HG02973 (cell line): ENCODE measurements around the gene PGP.

Source experiments
- ATAC-seq: cut with Tn5 transposase; IDR thresholded peaks from one replicate; pipeline ENCODE4 v1.9.1; 2021; ENCODE audit warnings: moderate library complexity; ENCODE audit not compliant: unreplicated experiment

PGP gene

DNA sequence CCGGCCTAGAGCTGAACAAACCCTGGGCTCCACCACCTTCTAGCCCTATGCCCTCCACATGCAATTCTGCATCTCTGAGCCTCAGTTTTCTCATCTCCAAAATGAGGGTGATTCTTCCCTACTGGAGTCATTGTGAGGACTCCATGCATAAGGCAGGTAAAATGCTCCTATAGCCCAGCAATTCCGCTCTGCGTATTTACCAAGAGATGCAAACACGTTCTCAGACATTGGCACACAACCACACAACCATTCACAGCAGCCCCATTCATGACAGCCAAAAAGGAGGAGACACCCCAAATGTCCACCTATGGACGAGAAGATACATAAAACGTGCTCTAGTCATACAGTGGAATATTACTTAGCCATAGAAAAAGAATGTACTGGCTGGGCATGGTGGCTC, 14.3 kb downstream of the PGP start:
- ATAC-seq = no peak

DNA sequence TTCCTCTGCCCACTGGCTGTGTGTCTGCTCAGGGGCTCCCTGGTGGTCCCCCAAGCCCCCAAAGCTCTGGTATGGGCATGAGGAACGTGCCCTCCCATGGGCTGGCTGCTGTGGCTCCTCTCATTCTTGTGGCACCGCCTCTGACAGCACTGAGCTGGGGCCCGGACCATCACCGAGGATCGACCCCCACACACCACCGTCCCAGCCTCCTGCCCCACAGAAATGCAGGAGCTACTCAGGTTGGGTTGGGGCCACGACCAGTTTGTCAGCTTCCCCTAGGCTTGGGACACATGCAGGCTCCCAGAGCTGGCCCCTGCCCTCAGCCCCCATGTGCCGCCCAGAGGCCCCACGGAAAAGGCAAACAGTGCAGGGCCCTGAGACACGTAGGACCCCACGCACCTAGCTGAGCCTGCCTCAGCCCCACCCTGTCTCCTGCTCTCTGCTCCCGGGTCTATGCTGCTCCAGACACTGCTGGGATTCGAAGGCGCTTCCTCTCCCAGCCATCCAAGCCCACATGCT, 15.0 kb downstream of the PGP start:
- ATAC-seq = no peak

DNA sequence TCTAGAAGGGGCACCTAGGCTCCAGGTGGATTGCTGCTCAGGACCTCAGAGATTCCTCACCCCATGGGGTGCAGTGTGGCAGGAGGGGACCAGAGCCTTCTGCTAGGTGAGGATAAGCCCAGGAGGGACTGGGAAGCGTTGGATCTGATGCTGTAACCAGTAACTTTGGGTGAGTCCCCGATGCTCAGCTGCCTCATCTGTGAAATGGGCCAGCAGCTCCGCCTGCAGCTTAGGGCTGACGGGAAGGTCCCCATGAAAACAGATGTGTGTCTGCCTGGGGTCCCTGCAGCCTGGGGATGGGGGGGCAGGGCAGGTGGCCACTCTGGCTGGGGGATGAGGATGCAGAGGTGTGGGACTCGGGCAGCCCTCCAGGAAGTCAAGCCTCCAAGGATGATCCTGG, 15.5 kb downstream of the PGP start:
- ATAC-seq = no peak

DNA sequence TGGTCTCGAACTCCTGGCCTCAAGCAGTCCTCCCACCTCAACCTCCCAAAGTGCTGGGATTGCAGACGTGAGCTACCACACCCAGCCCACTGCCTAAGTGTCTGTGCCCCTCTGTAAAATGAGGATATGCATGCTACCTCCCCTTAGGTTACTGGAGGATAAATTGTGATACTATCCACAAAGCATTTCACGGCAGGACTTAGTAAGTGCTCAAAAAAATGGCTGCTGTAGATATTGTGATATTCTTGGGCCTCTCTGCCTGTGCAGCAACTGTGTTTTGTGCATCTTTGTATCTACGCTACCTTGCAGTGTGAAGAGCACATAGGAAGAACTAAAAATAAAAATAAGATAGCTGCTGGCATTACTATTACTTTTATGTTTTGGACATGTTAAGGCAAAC, 16.4 kb downstream of the PGP start:
- ATAC-seq = no peak

DNA sequence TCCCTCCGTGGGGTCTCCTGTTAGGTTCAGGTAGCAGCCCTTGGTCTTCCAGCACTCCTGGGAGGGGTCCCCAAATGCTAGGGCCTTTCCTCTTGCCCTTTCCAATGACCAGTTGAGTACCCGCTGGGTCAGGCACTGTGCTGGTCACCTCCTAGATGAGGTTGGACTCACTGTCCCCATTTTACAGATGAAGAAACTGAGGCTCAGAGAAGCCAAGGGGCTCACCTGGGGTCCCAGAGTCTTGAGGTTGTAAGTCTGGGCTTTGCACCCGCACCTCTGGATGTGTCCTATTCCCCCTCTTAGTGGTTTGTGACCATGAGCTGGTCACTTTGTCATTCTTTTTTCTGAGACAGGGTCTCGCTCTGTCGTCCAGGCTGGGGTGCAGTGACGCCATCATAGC, 16.9 kb downstream of the PGP start:
- no peak for ATAC-seq

DNA sequence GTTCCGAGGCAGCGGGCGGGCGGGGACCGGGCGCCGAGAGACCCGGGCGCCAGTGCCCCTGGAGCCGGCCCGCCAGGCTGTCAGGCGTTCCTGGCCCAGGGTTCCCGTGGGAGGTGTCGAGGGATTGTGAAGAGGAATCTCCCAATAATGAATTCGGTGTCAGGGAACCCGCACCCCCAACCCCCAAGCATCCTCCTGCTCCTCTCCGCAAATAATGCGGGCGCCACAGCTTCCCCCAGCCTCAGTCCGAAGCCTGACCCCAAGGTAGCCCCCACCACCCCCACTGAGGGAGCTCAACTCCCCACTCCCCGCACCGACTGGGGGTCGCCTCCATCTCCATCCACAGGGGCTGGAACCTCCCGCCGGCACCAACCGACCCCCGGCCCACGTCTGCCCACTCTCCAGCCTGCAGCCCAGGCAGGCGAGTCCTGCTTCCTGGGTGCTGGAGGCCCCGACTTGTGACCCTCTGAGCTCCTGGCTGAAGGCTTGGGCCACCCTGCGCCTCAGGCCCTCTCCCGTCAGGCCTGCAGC, 17.6 kb downstream of the PGP start:
- no peak for ATAC-seq

DNA sequence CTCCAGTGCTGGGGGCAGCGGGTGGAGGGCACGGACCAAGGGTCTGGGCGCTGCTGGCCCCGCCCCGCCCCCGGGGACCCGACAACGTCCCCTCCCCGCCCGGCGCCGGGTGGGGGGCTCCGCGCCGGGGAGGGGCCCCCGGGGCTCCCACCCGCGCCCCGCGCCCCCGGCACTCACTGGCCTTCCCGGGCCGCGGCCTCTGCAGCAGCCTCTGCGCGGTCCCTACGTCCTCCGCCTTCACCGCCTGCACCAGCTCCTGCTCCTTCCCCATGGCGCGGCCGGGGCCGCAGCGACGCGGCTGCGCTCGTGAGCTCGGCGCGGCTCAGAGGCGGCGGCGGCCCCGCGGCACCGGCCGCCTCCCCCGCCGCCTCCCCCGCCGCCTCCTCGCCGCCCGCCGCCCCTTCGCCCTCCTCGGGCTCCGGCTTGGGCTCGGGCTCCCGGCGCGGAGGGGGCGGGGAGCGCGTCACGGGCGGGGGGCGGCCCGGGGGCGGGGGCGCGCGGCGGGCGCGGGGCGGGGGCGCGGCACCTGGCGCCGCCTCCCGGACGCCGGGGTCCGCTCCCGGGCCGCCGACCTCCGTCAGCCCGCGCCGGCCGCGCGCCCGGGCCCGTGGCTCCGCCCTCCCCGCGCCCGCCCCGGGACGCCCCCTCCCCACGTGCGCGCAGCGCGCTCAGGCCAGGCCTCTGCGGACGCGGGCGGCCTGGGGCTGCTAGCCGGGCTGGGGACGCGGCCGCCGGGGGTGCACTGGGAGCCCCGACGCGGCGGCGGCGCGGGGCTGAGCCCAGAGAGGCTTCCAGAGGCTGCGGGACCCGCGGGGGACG, 18.3 kb downstream of the PGP start, which contains the start of gene CASKIN1:
CASKIN1 (minus strand) TSS at position 444 of the 819 bp plus-strand sequence; CDS start at position 271, 173 bp downstream.
- no peak for ATAC-seq

DNA sequence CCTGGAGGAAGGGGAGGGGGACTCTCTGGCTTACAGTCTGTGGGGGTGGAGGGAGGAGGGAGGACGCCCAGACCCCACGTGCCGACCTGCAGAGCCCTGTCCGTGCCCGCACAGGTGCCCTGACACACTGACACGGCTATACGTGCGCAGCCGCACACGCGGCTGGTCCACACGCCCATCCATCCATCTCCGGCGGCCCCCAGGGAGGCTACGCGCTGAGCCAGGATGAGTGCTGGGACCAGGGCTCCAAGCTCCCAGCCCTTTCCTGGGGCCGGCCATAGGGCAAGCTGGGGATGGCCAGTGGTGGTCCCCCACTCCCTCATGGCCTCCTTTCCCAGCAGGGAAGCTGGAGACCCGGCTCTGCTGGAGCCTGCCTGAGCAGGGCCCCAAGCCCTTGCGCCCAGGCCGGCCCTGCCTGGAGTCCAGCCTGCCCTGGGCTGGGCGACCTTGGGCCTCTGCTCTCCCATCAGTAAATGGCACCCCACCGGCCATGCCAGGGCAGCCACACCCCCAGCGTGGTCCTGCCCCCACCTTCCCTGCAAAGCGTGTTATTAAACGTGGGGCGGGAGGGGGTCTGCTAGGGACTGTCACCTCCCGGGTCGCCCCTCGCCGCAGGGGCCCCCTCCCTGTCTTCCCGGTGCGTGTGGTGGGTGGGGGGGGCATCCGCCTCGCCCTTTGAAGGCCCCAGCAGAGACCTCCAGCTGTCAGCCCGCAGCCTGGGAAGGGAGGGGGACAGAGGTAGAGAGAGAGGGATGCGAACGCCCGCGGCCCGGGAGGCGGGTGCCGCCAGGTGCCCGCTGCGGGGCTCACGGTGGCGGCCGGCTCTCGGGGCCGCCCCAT, 19.1 kb downstream of the PGP start:
- ATAC-seq = no peak

DNA sequence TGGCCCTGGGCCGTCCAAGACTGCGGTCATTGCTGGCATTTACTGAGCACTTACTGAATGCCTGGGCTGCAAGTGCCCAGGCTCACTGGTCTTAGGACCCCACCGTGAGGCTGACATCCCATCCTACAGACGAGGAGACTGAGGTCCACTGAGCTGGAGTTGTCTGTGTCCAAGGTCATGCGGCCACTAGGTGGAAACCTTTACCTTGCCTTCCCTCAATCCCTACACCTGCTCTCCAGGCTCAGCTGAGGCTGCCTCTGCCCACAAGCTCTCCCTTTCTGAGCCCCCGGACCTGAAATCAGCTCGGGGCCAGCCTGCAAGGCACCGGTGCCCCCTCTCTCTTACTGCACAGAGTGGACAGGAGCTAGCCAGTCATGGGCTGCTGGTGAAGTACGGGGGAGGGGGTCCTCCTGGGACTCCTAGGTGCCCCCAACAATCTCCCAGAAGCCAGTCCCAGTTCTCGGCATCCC, 19.8 kb downstream of the PGP start:
- no peak for ATAC-seq

DNA sequence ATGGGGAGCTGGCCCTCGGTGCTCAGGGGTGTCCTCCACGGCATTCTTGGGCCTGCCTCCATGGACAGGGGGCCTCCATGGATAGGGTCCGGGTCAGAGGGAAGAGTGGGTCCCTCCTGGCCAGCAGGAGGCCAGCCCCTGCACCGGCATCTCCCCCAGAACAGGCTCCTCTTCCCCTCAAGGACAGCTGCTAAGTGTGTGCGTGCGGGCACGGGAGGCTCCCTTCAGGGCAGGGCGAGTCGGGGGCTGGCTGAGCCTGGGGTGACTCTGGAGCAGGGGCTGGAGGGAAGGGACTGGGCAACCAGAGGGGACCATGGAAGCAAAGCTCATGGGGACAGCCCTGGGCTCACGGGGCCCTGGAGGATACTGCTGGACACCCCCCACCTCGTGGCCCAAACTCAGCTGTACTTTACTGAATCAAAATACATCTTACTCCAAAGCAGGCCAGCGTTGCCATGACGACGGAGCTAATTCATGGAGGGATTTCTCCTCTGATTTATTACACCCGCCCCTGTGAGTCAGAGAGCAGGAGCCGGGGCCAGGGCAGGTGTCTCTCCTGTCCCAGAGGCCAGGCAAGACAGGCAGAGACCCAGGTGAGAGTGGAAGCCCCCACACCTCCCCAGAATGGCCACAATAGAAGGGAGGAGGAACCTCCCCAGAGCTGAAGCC, 20.3 kb downstream of the PGP start:
- no peak for ATAC-seq

DNA sequence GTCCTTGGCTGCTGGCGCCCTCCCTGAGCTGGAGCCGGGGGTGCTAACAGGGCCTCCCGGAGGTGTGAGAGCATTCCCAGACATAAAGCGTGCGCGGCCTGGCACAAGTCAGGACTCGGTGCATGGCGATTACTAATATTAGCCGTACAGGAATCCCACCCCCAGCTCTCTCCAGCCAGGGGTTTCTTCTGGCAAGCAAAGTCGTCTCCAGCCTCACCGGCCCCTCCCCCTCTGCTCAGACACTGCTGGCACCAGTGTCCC, 23.3 kb downstream of the PGP start:
- no peak for ATAC-seq

DNA sequence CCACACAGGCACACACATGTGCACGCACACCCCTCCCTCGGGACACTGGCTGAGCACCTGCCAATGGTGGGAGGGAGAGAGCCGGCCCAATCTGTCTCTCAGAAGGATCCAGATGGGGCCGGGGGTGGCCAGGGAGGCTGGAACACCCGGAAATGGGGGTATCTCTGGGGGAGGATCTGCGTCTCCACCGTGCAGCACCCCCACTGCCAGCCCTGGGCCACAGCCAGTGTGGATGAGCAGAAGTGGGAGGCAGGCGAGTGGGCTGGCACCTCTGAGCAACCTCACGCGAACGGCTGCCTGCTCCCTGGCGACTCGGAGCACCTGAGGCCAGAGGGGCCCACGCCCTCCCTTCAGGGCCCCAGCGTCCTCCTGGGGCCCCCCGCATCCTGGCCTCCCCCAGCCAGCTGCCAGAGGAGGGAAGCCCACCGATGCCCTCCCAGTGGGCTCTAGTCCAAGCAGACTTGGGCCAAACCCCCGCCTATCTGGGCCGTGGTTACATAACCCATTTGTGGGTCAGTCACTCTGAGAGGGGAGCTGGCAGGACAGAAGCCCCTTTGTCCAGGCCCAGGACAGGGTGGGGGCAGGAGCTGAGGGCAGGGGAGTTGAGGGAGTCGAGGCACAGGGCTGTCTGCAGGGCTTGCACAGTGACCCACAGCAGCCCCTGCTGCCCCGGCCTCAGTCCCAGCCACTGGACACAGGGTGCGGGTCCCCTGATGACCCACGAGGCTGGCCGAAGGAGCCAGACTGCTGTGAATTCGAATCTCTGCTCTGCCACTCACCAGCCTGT, 23.8 kb downstream of the PGP start:
- ATAC-seq = no peak

DNA sequence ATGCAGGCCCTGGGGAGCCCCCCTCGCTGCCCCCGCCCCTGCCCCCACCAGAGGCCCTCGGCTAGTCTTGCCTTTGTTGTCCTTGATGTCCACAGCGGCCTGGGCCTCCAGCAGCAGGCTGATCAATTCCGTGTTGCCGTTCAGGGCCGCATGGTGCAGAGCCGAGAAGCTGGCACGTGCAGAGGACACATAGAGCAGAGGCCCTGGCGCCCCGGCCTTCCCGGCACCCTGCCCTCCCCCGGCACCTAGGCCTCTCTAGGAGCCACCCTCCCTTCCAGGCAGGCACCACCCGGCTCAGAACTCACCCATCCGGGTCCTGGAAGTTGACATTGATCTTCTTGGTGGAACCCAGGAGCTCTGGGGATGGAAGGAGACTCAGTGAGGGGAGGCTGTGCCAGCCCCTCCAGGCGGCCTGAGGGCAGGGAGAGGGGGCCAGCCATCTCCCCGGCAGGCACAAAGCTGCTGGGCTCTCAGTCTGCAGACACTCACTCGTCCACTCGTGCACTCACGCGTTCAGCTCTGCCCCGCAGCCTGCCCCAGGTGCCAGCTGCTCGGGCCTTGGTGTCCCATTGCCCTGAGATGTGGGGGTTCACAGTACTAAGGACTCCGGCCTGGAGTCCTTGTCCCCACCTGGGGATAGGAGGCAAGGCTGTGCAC, 24.5 kb downstream of the PGP start:
- no peak for ATAC-seq

DNA sequence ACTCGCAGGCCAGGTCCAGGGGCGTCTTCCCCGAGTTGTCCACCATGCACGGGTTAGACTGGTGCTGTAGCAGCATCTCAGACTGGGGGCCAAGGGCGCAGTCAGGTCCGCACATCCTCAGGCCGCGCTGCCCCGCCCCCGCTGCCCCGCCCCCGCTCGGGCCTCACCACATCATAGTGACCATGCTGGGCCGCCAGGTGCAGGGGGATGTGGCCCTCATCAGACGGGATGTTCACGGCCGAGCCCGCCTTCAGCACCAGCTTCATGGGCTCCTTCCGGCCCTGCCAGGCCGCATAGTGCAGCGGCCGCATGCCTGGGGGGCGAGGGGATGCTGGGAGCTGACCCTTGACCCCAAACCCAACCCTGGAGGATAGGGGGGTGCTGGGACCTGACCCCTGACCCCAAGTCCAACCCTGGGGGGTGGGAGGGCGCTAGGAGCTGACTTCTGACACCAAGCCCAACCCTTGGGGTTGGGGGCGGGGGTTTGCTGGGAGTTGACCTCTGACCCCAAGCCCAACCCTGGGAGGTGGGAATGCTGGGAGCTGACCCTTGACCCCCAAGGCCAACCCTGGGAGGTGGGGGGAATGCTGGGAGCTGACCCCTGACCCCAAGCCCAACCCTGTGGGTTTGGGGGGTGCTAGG, 25.3 kb downstream of the PGP start:
- ATAC-seq = no peak

DNA sequence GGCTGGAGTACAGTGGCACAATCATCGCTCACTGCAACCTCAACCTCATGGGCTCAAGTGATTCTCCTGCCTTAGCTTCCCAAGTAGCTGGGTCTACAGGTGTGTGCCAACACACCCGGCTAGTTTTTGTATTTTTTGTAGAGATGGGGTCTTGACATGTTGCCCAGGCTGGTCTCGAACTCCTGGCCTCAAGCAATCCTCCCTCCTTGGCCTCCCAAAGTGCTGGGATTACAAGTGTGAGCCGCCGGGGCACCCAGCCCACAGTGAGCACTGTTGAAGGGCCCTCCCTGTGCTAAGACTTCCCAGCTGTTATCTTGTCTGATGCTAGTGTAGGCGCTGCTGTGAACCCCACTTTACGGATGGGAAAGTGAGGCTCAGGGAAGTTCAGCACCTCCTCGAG, 26.2 kb downstream of the PGP start:
- no peak for ATAC-seq

DNA sequence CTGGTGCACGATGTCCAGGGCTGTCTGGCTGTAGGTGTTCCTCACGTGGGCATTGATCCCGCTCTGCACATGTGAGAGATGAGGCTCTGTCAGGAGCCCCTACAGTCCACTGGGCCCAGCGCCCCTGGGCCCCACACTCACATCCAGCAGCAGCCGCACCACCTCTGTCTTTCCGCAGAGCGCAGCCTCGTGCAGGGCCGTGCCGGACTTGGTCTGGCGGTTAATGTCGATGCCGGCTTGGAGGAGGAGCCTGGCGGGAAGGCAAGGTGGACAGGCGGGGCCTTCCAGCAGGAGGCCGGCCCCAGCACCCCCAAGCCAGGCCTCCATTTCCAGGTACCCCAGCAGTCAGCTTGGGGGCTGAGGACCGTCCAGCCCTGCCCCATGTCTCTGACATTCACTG, 27.4 kb downstream of the PGP start:
- ATAC-seq = no peak

DNA sequence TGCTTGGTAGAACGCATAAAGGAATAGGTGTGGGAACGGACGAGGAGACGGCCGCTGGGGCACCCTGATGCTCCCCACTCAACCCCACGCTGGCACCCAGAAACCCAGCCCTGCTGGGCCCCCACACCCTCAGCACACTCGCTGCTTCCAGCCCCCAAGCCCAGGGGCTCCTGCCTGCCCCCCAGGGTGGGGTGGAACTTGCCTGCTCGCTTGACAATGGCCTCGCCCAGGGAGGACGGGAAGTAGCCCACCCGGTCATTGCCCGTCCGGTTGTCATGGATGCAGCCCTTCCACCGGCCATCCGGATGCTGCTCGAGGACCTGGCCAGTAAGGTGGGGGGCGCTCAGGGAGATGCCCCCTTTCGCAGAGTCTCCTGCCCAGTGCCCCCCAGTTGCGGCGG, 28.1 kb downstream of the PGP start:
- ATAC-seq = no peak

DNA sequence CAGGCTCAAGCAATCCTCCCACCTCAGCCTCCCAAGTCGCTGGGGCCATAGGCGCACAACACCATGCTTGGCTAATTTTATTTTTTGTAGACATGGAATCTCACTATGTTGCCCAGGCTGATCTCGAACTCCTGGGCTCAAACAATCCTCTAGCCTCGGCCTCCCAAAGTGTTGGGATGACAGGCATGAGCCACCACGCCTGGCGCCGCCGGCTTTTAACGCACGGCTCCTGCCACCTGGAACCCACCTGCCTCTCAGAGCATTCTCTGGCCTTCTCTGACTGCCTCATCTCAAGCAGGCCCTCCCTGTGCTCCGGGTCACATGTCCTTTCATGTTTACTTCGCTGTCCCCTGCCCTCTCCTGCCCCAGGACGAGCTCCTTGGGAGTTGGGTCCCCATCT, 28.6 kb downstream of the PGP start:
- ATAC-seq = no peak

DNA sequence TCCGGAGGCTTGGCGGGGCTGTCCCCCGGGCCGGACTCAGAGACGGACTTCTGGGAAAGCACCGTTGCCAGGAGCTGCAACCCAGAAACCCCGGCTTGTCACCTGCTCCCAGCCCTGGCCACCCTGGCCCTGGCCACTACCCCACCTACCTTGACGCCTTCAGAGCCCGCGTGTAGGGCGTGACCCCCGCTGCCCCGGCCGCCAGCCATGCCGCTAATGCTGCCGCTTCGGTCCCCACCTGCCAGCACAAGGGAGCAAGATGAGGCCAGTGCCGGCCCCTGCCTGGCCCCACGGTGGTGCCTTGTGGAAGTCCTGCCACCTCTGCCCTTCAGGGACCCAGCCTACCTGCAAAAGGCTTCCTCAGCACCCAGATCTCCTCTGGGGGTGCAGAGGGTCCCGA, 29.7 kb downstream of the PGP start:
- ATAC-seq = no peak

DNA sequence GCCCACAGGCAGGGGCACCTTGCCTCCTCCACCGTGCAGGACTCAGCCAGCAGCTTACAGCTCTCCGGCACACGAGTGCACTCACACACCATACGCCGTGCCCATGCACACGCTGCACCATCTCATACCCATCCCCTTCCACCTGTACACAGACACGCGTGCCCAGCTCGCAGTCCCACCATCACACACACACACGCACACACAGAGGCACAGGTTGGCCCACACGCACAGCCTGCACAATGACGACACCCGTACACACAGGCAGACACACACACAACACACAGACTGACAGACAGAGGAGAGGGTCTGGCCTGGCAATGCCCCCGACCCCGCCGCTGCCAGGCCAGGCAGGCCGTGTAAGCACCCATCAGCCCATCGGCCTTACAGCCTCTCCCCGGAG, 30.3 kb downstream of the PGP start:
- no peak for ATAC-seq
